ENCODE data around the gene CSAG2.

CSAG2 gene

DNA sequence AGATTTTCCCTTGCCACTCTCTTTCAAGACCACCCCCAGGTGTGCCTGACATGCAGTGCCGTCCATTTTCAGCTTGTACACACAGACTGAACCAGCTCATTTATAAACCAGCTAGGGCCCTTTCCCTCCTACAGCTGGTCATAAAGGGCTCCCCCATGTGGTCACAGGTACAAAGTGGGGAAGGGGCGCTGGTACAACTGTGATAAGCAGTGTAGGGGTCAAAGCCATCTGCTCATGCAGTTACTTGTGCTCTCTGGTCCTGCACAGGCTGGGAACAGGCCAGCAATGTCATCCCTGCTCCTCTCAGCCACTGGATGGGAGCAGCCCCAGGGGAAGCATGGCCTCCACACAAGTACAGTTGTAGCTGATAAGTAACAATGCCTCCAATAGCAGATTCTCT, 50.8 kb downstream of the CSAG2 start:
- no peak for DNase-seq
